Panc1 (cell line): ENCODE measurements around the gene KIAA1958.

Experiments used
- REST ChIP-seq, 2 experiments: IDR thresholded peaks; 2 replicates each; pipeline ENCODE4 v1.6.1; 2011 to 2012; ENCODE audit warnings: low read depth in 2 of 2, control low read depth in 1 of 2, low read length in 1 of 2, mild to moderate bottlenecking in 1 of 2, moderate library complexity in 1 of 2; ENCODE audit not compliant: insufficient read depth in 1 of 2
- SIN3A ChIP-seq: IDR thresholded peaks from 2 replicates; pipeline ENCODE4 v1.6.1; 2012; ENCODE audit warnings: low read depth, mild to moderate bottlenecking, low read length, moderate library complexity, borderline replicate concordance; ENCODE audit not compliant: insufficient read depth
- TCF7L2 ChIP-seq: IDR thresholded peaks from 2 replicates; pipeline ENCODE4 v1.6.1; 2011; ENCODE audit warnings: mild to moderate bottlenecking, low read depth, low read length, inconsistent platforms
- TF ChIP-seq, protein P1 (sequence below): fragments of 450-650 bp; IDR thresholded peaks from 2 replicates; pipeline ENCODE4 v1.5.1; 2017; ENCODE audit warnings: mild to moderate bottlenecking

- TF ChIP-seq TCF7L2 = no peak
- TF ChIP-seq, protein P1, sequence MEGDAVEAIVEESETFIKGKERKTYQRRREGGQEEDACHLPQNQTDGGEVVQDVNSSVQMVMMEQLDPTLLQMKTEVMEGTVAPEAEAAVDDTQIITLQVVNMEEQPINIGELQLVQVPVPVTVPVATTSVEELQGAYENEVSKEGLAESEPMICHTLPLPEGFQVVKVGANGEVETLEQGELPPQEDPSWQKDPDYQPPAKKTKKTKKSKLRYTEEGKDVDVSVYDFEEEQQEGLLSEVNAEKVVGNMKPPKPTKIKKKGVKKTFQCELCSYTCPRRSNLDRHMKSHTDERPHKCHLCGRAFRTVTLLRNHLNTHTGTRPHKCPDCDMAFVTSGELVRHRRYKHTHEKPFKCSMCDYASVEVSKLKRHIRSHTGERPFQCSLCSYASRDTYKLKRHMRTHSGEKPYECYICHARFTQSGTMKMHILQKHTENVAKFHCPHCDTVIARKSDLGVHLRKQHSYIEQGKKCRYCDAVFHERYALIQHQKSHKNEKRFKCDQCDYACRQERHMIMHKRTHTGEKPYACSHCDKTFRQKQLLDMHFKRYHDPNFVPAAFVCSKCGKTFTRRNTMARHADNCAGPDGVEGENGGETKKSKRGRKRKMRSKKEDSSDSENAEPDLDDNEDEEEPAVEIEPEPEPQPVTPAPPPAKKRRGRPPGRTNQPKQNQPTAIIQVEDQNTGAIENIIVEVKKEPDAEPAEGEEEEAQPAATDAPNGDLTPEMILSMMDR = no peak
- no peak for TF ChIP-seq REST (IDR thresholded peaks at IDR 0.05; ENCODE audit: insufficient read depth in 1 of 2, low read depth in 2 of 2, low read length in 1 of 2)
- TF ChIP-seq SIN3A = no peak
Measured at GRCh38 chr9:112544477-112544876, 57.9 kb downstream of the KIAA1958 start.
